Endothelial cell of umbilical vein (primary cell): ENCODE data around the gene ZNF320. TPM values are rescaled to one million over a fixed set of nuclear protein-coding genes. Genes with fewer than 3 reads are reported as not detected.

Source experiments
- BruUV-seq: library from RNA; stranded (reverse); fragments of 400-500 nt; replicated peaks from 2 replicates; lab custom pipeline; 2021; lab: Mats Ljungman, UMichigan
- CTCF ChIA-PET: fragments of 300-600, 350-600 bp; sonication (Branson Sonifier 250); formaldehyde crosslinking; loops from one replicate; lab custom pipeline; 2021; ENCODE audit warnings: antibody characterized with exemption, inconsistent platforms; lab: Charles Lee
- POLR2A ChIA-PET: fragments of 300-600, 350-600 bp; sonication (Branson Sonifier 250); formaldehyde crosslinking; loops from one replicate; lab custom pipeline; 2021; ENCODE audit warnings: antibody characterized with exemption, inconsistent platforms; lab: Charles Lee
- DNase-seq: peaks from one replicate; pipeline ENCODE4 v3.0.0-alpha.2; 2011; ENCODE audit warnings: low read depth, low spot score
- FAIRE-seq: peaks from 2 replicates; lab custom pipeline; 2011; peaks lifted over from hg19 to GRCh38; lab: Jason Lieb, UNC
- H2AFZ ChIP-seq: 2 replicates; pipeline ENCODE4 v1.6.0; 2012; ENCODE audit warnings: low read depth, low read length, control low read depth, inconsistent platforms
- H3K27ac ChIP-seq: 2 replicates; pipeline ENCODE4 v1.5.1; 2011; ENCODE audit warnings: low read depth, mild to moderate bottlenecking, control low read depth, low read length, moderate library complexity; ENCODE audit not compliant: insufficient read depth
- H3K27me3 ChIP-seq, 2 experiments: 2 replicates each; pipeline versions ENCODE4 v1.6.0 to v1.6.1; 2011; ENCODE audit warnings: low read length in 2 of 2, mixed read lengths in 1 of 2; ENCODE audit not compliant: control insufficient read depth in 2 of 2, insufficient read depth in 2 of 2
- H3K36me3 ChIP-seq, 2 experiments: 2 replicates in 1 of 2; 3 replicates in 1 of 2; pipeline ENCODE4 v1.5.1; 2011; ENCODE audit warnings: low read length in 2 of 2, mild to moderate bottlenecking in 1 of 2, moderate library complexity in 1 of 2; ENCODE audit not compliant: control insufficient read depth in 2 of 2, insufficient read depth in 2 of 2; ENCODE audit errors: extremely low read depth in 1 of 2
- H3K4me1 ChIP-seq: 3 replicates; pipeline ENCODE4 v1.5.1; 2011; ENCODE audit warnings: mild to moderate bottlenecking, low read length; ENCODE audit not compliant: control insufficient read depth, insufficient read depth; ENCODE audit errors: extremely low read depth
- H3K4me2 ChIP-seq: 2 replicates; pipeline ENCODE4 v1.6.1; 2011; ENCODE audit warnings: low read length, control low read depth, mixed read lengths; ENCODE audit not compliant: insufficient read depth
- H3K4me3 ChIP-seq, 3 experiments: fragments of 200-600 bp in 1 of 3; sonication (generic), shearing (Covaris generic) in 1 of 3; replicated peaks in 1 of 3; 2 replicates each; pipeline ENCODE4 v1.5.1; 2011 to 2016; ENCODE audit warnings: control low read depth in 3 of 3, low read length in 3 of 3, mild to moderate bottlenecking in 2 of 3, inconsistent platforms in 1 of 3, low read depth in 1 of 3, moderate library complexity in 1 of 3; ENCODE audit not compliant: insufficient read depth in 1 of 3
- H3K79me2 ChIP-seq: 2 replicates; pipeline ENCODE4 v1.6.0; 2012; ENCODE audit warnings: low read length, inconsistent platforms; ENCODE audit not compliant: control insufficient read depth, insufficient read depth
- H3K9ac ChIP-seq: replicated peaks from 2 replicates; pipeline ENCODE3; 2011; ENCODE audit warnings: low read length, control low read depth; ENCODE audit not compliant: insufficient read depth; ENCODE audit errors: extremely low read depth
- H3K9me1 ChIP-seq: replicated peaks from 3 replicates; pipeline ENCODE4 v1.6.0; 2011; ENCODE audit warnings: mild to moderate bottlenecking, low read length; ENCODE audit not compliant: control insufficient read depth, insufficient read depth; ENCODE audit errors: extremely low read depth
- H3K9me3 ChIP-seq: replicated peaks from 2 replicates; pipeline ENCODE4 v1.5.1; 2012; ENCODE audit warnings: low read length, inconsistent platforms; ENCODE audit not compliant: control insufficient read depth, insufficient read depth
- H4K20me1 ChIP-seq: replicated peaks from 2 replicates; pipeline ENCODE3; 2011; ENCODE audit warnings: mild to moderate bottlenecking, low read length; ENCODE audit not compliant: control insufficient read depth, insufficient read depth; ENCODE audit errors: extremely low read depth
- CTCF ChIP-seq, 2 donors: IDR thresholded peaks; 1 replicate in 1 of 2; 2 replicates in 1 of 2; pipeline ENCODE4 v1.5.1; 2011; ENCODE audit warnings: low read length in 2 of 2, mild to moderate bottlenecking in 2 of 2, moderate library complexity in 2 of 2, control low read depth in 1 of 2, inconsistent platforms in 1 of 2, low read depth in 1 of 2; ENCODE audit not compliant: insufficient read depth in 1 of 2; ENCODE audit errors: extremely low read depth in 1 of 2
- EZH2 ChIP-seq: IDR thresholded peaks from 2 replicates; pipeline ENCODE4 v1.6.1; 2012; ENCODE audit warnings: borderline replicate concordance, low read depth, mild to moderate bottlenecking, moderate library complexity, low read length, inconsistent platforms; ENCODE audit not compliant: severe bottlenecking
- FOS ChIP-seq: IDR thresholded peaks from 2 replicates; pipeline ENCODE4 v1.6.1; 2011; ENCODE audit warnings: mild to moderate bottlenecking, low read length, moderate library complexity, borderline replicate concordance; ENCODE audit not compliant: insufficient read depth
- GATA2 ChIP-seq: IDR thresholded peaks from 2 replicates; pipeline ENCODE4 v1.7.0; 2011; ENCODE audit warnings: low read depth, mild to moderate bottlenecking, moderate library complexity, mixed read lengths, low read length; ENCODE audit not compliant: insufficient read length, insufficient read depth
- JUN ChIP-seq: IDR thresholded peaks from 2 replicates; pipeline ENCODE4 v1.6.1; 2011; ENCODE audit warnings: borderline replicate concordance, low read depth; ENCODE audit not compliant: insufficient read length, insufficient read depth
- MAX ChIP-seq: IDR thresholded peaks from 2 replicates; pipeline ENCODE4 v1.6.1; 2011; ENCODE audit not compliant: insufficient read depth, insufficient read length
- MYC ChIP-seq: IDR thresholded peaks from one replicate; pipeline ENCODE4 v1.6.1; 2011; ENCODE audit warnings: mild to moderate bottlenecking, low read depth, low read length
- POLR2A ChIP-seq: IDR thresholded peaks from 2 replicates; pipeline ENCODE4 v1.6.1; 2012; ENCODE audit warnings: low read depth, mild to moderate bottlenecking, control low read depth, low read length
- POLR2AphosphoS5 ChIP-seq: IDR thresholded peaks from 2 replicates; pipeline ENCODE4 v1.6.1; 2012; ENCODE audit warnings: low read depth, mild to moderate bottlenecking, control low read depth, low read length, moderate library complexity; ENCODE audit not compliant: insufficient read depth
- dilution Hi-C: fragments of 300-500 bp; cut with MboI; formaldehyde crosslinking; loops from one replicate; pipeline ENCODE4 v1.15.0; 2019; ENCODE audit warnings: low sequenced_read_pairs; ENCODE audit not compliant: extremely low pct_ligation_motif_present
- intact Hi-C: fragments of 100-400 bp; cut with micrococcal nuclease; formaldehyde crosslinking; loops from one replicate; pipeline ENCODE4 v1.10.0; 2022
- polyA plus RNA-seq, 4 experiments: library from polyadenylated mRNA; depleted of rRNA in 3 of 4; stranded (reverse) in 3 of 4; unstranded in 1 of 4; fragments of >200 nt; gene quantifications; 2 replicates each; pipeline versions ENCODE4 v1.2.1 to v1.2.3, GENCODE V29; 2011 to 2012; ENCODE audit warnings: missing spikeins in 1 of 4
- total RNA-seq: library from RNA; stranded (reverse); gene quantifications from 2 replicates; pipeline ENCODE4 v1.2.3, GENCODE V29; 2021

The ZNF320 gene
- total and polyA plus RNA-seq, 2 donors (not counting 3 experiments of a cell fraction or from before 2014, with no cell fraction given), result 7.6 to 11.1 TPM

GRCh38 chr19:52936151-52936953 is 38.9 kb upstream of the ZNF320 start:
- no peaks in the 10 kb centered on the region for H3K79me2 ChIP-seq
- H3K4me1 ChIP-seq, result no peaks in the 10 kb centered on the region
- TF ChIP-seq CTCF (IDR thresholded peaks at IDR 0.05; ENCODE audit: extremely low read depth in 1 of 2, insufficient read depth in 1 of 2, low read depth in 1 of 2, low read length in 2 of 2) (no peak), EZH2 (no peak), MAX (no peak), GATA2 (no peak), MYC (no peak), FOS (no peak), POLR2AphosphoS5 (no peak), POLR2A (no peak), JUN (no peak)
- no peaks in the 10 kb centered on the region for H3K36me3 ChIP-seq
- no peak overlapping the region for H2AFZ ChIP-seq
- no peak overlapping the region for H3K9ac ChIP-seq
- FAIRE-seq (no peak), DNase-seq (peak; percentile 22)
- H3K9me3 ChIP-seq, result no peaks in the 10 kb centered on the region
- ChIA-PET CTCF (no interaction called here), POLR2A (no interaction called here)
- H3K27me3 ChIP-seq, result no peaks in the 10 kb centered on the region
- no peak overlapping the region for H3K4me2 ChIP-seq
- no peaks in the 10 kb centered on the region for H4K20me1 ChIP-seq
- intact Hi-C loops, result no loop called here
- BruUV-seq, result no TSS peak
- H3K9me1 ChIP-seq, result no peaks in the 10 kb centered on the region
- no peak overlapping the region for H3K27ac ChIP-seq
- dilution Hi-C loops, result no loop called here
- no peak overlapping the region for H3K4me3 ChIP-seq
